HepG2 (cell line): ENCODE data around the gene TOP1. TPM values are rescaled to one million over a fixed set of nuclear protein-coding genes. Genes with fewer than 3 reads are reported as not detected.

Experiments
- DR1 ChIP-seq: sonication (generic); formaldehyde crosslinking; IDR thresholded peaks from 2 replicates; pipeline ENCODE4 v1.8.0; 2021; ENCODE audit warnings: mild to moderate bottlenecking, missing genetic modification reagents, inconsistent platforms
- HNF4G ChIP-seq, 2 experiments: sonication (generic) in 1 of 2; formaldehyde crosslinking in 1 of 2; IDR thresholded peaks; 2 replicates each; pipeline versions ENCODE4 v1.4.0 to v1.6.1; 2011 to 2020; ENCODE audit warnings: borderline replicate concordance in 2 of 2, low read depth in 2 of 2, mild to moderate bottlenecking in 2 of 2, low read length in 1 of 2, missing genetic modification reagents in 1 of 2, moderate library complexity in 1 of 2
- KDM4B ChIP-seq: sonication (generic); formaldehyde crosslinking; IDR thresholded peaks from 2 replicates; pipeline ENCODE4 v1.4.0; 2020; ENCODE audit warnings: missing genetic modification reagents
- SCMH1 ChIP-seq: sonication (generic); formaldehyde crosslinking; IDR thresholded peaks from 2 replicates; pipeline ENCODE4 v1.9.0; 2021; ENCODE audit warnings: missing genetic modification reagents, mild to moderate bottlenecking, borderline replicate concordance
- SETDB1 ChIP-seq: sonication (generic); formaldehyde crosslinking; IDR thresholded peaks from 2 replicates; pipeline ENCODE4 v1.5.1; 2020; ENCODE audit warnings: missing genetic modification reagents, mild to moderate bottlenecking, borderline replicate concordance
- SIX1 ChIP-seq: sonication (generic); formaldehyde crosslinking; IDR thresholded peaks from 2 replicates; pipeline ENCODE4 v1.4.0; 2020; ENCODE audit warnings: missing genetic modification reagents, borderline replicate concordance
- SMARCC2 ChIP-seq: fragments of 450-650 bp; IDR thresholded peaks from 2 replicates; pipeline ENCODE4 v1.6.1; 2017; ENCODE audit warnings: antibody characterized with exemption, mild to moderate bottlenecking
- TBP ChIP-seq: sonication (generic); formaldehyde crosslinking; IDR thresholded peaks from 2 replicates; pipeline ENCODE4 v1.5.0; 2020; ENCODE audit warnings: missing genetic modification reagents
- TBX3 ChIP-seq: fragments of 450-650 bp; IDR thresholded peaks from 2 replicates; pipeline ENCODE4 v1.6.1; 2017; ENCODE audit warnings: antibody characterized with exemption, mild to moderate bottlenecking, inconsistent platforms, borderline replicate concordance
- ZNF614 ChIP-seq: IDR thresholded peaks from 2 replicates; pipeline ENCODE4 v1.6.1; 2018; ENCODE audit warnings: missing biosample characterization, missing genetic modification reagents, inconsistent platforms, borderline replicate concordance
- ZNF792 ChIP-seq: IDR thresholded peaks from 2 replicates; pipeline ENCODE4 v1.6.1; 2016
- ZNF850 ChIP-seq: sonication (generic); formaldehyde crosslinking; conservative IDR thresholded peaks from 2 replicates; pipeline ENCODE4 v1.9.0; 2021; ENCODE audit warnings: mild to moderate bottlenecking, missing genetic modification reagents
- polyA plus RNA-seq, 8 experiments: library from polyadenylated mRNA; depleted of rRNA in 3 of 8; stranded (reverse) in 7 of 8; unstranded in 1 of 8; fragments of >200 nt; fragmentation: Illumina TruSeq in 4 of 8; extraction: Trizol in 4 of 8; gene quantifications; 2 replicates each; pipeline versions ENCODE4 v1.2.1 to v1.2.3, GENCODE V29; 2011 to 2016; ENCODE audit warnings: low read depth in 4 of 8, missing spikeins in 1 of 8, mixed read lengths in 1 of 8; ENCODE audit not compliant: insufficient read depth in 1 of 8
- total RNA-seq, 5 experiments: library from RNA; depleted of rRNA; stranded (reverse); fragments of >200 nt; fragmentation: Illumina TruSeq; extraction: Trizol; gene quantifications; 2 replicates each; pipeline ENCODE4 v1.2.3, GENCODE V29; 2016; ENCODE audit warnings: low read depth in 1 of 5
- TF ChIP-seq, protein P1 (sequence below): sonication (generic); formaldehyde crosslinking; IDR thresholded peaks from 2 replicates; pipeline ENCODE4 v1.4.0; 2020; ENCODE audit warnings: missing genetic modification reagents, borderline replicate concordance
- TF ChIP-seq, protein P2 (sequence below): sonication (generic); formaldehyde crosslinking; IDR thresholded peaks from 2 replicates; pipeline ENCODE4 v1.4.0; 2020; ENCODE audit warnings: missing genetic modification reagents
- TF ChIP-seq, protein P3 (sequence below): sonication (generic); formaldehyde crosslinking; IDR thresholded peaks from 2 replicates; pipeline ENCODE4 v1.5.0; 2020; ENCODE audit warnings: mild to moderate bottlenecking, missing genetic modification reagents, borderline replicate concordance
- TF ChIP-seq, protein P4 (sequence below): IDR thresholded peaks from 2 replicates; pipeline ENCODE4 v1.6.1; 2018; ENCODE audit warnings: missing genetic modification reagents, mild to moderate bottlenecking, missing compliant biosample characterization

Gene TOP1
- total and polyA plus RNA-seq, 2 of the 13 experiments (the other 11 are each of a cell fraction or from before 2014, with no cell fraction given), result 10.2 to 19.4 TPM

DNA sequence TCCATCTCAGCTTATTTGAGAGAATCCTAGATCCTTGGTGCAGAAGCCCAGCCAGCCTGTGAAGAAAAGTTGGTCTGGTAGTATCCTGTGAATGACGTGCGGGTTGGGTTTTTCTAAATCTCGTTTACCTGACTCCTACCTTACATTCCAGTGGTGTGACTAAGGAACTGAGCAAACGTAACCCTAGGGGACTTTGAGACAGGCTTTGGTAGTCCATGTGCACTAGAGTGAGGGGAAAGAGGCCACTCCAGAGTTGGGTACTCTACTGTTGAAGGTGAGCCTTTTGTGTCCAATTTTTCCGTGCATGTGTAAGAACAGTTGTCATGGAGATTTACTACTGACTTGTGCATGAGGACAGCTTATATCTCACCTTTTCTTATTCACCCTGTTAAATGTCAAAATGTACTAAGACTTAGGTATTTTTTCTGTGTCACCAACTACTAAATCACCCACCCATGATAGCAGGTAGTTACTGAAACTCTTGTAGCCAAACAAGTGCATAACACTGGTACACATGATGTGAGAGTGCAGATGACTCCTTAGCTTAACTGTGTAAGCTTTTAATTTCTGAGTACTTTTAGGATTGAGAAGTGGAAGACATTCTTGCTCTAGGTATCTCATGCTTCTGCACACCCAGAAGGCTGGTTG lies 82.4 kb downstream of the TOP1 start (continued):
- no peak for TF ChIP-seq SETDB1 (CRISPR knock-in tag)
- TF ChIP-seq, protein P1, sequence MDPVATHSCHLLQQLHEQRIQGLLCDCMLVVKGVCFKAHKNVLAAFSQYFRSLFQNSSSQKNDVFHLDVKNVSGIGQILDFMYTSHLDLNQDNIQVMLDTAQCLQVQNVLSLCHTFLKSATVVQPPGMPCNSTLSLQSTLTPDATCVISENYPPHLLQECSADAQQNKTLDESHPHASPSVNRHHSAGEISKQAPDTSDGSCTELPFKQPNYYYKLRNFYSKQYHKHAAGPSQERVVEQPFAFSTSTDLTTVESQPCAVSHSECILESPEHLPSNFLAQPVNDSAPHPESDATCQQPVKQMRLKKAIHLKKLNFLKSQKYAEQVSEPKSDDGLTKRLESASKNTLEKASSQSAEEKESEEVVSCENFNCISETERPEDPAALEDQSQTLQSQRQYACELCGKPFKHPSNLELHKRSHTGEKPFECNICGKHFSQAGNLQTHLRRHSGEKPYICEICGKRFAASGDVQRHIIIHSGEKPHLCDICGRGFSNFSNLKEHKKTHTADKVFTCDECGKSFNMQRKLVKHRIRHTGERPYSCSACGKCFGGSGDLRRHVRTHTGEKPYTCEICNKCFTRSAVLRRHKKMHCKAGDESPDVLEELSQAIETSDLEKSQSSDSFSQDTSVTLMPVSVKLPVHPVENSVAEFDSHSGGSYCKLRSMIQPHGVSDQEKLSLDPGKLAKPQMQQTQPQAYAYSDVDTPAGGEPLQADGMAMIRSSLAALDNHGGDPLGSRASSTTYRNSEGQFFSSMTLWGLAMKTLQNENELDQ, result no peak
- no peak for TF ChIP-seq KDM4B (CRISPR knock-in tag)
- TF ChIP-seq SMARCC2, result no peak
- no peak for TF ChIP-seq TBP (CRISPR knock-in tag)
- TF ChIP-seq ZNF792 (CRISPR knock-in tag), result peak; percentile 73; the same call in 1 of the 2 replicates
- no peak for TF ChIP-seq DR1
- TF ChIP-seq SIX1, result 0 out of 2 replicates have a peak, but pooled peaks have one; percentile 16
- TF ChIP-seq, protein P2, sequence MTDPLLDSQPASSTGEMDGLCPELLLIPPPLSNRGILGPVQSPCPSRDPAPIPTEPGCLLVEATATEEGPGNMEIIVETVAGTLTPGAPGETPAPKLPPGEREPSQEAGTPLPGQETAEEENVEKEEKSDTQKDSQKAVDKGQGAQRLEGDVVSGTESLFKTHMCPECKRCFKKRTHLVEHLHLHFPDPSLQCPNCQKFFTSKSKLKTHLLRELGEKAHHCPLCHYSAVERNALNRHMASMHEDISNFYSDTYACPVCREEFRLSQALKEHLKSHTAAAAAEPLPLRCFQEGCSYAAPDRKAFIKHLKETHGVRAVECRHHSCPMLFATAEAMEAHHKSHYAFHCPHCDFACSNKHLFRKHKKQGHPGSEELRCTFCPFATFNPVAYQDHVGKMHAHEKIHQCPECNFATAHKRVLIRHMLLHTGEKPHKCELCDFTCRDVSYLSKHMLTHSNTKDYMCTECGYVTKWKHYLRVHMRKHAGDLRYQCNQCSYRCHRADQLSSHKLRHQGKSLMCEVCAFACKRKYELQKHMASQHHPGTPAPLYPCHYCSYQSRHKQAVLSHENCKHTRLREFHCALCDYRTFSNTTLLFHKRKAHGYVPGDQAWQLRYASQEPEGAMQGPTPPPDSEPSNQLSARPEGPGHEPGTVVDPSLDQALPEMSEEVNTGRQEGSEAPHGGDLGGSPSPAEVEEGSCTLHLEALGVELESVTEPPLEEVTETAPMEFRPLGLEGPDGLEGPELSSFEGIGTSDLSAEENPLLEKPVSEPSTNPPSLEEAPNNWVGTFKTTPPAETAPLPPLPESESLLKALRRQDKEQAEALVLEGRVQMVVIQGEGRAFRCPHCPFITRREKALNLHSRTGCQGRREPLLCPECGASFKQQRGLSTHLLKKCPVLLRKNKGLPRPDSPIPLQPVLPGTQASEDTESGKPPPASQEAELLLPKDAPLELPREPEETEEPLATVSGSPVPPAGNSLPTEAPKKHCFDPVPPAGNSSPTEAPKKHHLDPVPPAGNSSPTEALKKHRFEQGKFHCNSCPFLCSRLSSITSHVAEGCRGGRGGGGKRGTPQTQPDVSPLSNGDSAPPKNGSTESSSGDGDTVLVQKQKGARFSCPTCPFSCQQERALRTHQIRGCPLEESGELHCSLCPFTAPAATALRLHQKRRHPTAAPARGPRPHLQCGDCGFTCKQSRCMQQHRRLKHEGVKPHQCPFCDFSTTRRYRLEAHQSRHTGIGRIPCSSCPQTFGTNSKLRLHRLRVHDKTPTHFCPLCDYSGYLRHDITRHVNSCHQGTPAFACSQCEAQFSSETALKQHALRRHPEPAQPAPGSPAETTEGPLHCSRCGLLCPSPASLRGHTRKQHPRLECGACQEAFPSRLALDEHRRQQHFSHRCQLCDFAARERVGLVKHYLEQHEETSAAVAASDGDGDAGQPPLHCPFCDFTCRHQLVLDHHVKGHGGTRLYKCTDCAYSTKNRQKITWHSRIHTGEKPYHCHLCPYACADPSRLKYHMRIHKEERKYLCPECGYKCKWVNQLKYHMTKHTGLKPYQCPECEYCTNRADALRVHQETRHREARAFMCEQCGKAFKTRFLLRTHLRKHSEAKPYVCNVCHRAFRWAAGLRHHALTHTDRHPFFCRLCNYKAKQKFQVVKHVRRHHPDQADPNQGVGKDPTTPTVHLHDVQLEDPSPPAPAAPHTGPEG (CRISPR knock-in tag), result no peak
- no peak for TF ChIP-seq ZNF850 (CRISPR knock-in tag)
- TF ChIP-seq HNF4G (IDR thresholded peaks at IDR 0.05; ENCODE audit: borderline replicate concordance, low read depth, low read length), result peak; percentile 43; the same call in 1 of the 2 replicates
- 0 out of 2 replicates have a peak, but pooled peaks have one; percentile 33 for TF ChIP-seq HNF4G (CRISPR knock-in tag; IDR thresholded peaks at IDR 0.05; ENCODE audit: borderline replicate concordance, low read depth)
- TF ChIP-seq SCMH1 (CRISPR knock-in tag), result no peak
- TF ChIP-seq, protein P3, sequence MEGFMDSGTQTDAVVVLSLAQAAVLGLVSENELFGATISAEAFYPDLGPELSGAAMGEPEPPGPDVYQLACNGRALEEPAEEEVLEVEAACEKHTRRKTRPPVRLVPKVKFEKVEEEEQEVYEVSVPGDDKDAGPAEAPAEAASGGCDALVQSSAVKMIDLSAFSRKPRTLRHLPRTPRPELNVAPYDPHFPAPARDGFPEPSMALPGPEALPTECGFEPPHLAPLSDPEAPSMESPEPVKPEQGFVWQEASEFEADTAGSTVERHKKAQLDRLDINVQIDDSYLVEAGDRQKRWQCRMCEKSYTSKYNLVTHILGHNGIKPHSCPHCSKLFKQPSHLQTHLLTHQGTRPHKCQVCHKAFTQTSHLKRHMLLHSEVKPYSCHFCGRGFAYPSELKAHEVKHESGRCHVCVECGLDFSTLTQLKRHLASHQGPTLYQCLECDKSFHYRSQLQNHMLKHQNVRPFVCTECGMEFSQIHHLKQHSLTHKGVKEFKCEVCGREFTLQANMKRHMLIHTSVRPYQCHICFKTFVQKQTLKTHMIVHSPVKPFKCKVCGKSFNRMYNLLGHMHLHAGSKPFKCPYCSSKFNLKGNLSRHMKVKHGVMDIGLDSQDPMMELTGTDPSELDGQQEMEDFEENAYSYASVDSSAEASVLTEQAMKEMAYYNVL (CRISPR knock-in tag), result peak; percentile 63; the same call in 1 of the 2 replicates
- no peak for TF ChIP-seq TBX3
- TF ChIP-seq, protein P4, sequence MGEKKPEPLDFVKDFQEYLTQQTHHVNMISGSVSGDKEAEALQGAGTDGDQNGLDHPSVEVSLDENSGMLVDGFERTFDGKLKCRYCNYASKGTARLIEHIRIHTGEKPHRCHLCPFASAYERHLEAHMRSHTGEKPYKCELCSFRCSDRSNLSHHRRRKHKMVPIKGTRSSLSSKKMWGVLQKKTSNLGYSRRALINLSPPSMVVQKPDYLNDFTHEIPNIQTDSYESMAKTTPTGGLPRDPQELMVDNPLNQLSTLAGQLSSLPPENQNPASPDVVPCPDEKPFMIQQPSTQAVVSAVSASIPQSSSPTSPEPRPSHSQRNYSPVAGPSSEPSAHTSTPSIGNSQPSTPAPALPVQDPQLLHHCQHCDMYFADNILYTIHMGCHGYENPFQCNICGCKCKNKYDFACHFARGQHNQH (CRISPR knock-in tag), result no peak
- TF ChIP-seq ZNF614 (CRISPR knock-in tag), result 0 out of 2 replicates have a peak, but pooled peaks have one; percentile 42
